OCI-LY1 (cell line): Measurements from ENCODE around the gene BCAR3.

ENCODE experiments used
- CTCF ChIP-seq: fragments of 200-600 bp; sonication (generic), shearing (Covaris generic); IDR thresholded peaks from 2 replicates; pipeline ENCODE4 v1.5.1; 2017; ENCODE audit warnings: mild to moderate bottlenecking, antibody characterized with exemption, low read length, moderate library complexity, mixed read lengths
- EZH2 ChIP-seq: fragments of 200-600 bp; sonication (generic), shearing (Covaris generic); IDR thresholded peaks from 2 replicates; pipeline ENCODE4 v1.8.0; 2017; ENCODE audit warnings: borderline replicate concordance, mixed run types, mild to moderate bottlenecking, antibody characterized with exemption, low read length, moderate library complexity, mixed read lengths

DNA sequence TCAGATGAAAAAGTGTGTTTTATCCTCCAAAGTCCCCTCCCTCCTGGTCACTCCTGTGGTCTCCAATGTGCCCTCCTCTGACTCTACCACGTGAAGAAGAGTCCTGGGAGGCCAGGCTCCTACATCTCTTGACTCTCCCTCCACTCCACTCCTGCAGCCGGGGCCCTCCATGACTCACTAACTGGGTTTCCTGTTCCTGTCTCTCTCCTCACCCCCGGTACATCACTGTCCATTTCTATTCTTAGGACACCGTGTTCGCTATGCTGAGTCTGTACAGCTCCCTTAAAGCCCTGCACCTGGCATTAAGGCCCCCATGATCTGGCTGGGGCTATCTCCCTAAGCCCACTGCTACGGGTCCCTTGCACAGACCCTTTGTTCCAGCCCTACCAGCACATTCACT, 93.4 kb downstream of the BCAR3 start:
- TF ChIP-seq CTCF (no peak), EZH2 (no peak)
